H1 (cell line): ENCODE results near the gene TXLNG. TPM values are rescaled to one million over a fixed set of nuclear protein-coding genes. Genes with fewer than 3 reads are reported as not detected.

Source experiments
- CTCF ChIA-PET: fragments of 300-600 bp; sonication (Branson Sonifier 250); formaldehyde crosslinking; loops from one replicate; lab custom pipeline; 2021; ENCODE audit not compliant: partially characterized antibody; lab: Charles Lee
- POLR2A ChIA-PET: fragments of 300-600 bp; sonication (Branson Sonifier 250); formaldehyde crosslinking; loops from one replicate; lab custom pipeline; 2021; ENCODE audit warnings: inconsistent platforms; ENCODE audit not compliant: partially characterized antibody; lab: Charles Lee
- DNase-seq, 2 experiments: peaks; one replicate each; pipeline versions ENCODE4 v3.0.0 to v3.0.0-alpha.2; 2010 to 2022; ENCODE audit warnings: low spot score in 2 of 2, low read depth in 1 of 2, mixed read lengths in 1 of 2
- FAIRE-seq: peaks from 2 replicates; lab custom pipeline; 2011; peaks lifted over from hg19 to GRCh38; lab: Jason Lieb, UNC
- H2AFZ ChIP-seq: 2 replicates; pipeline ENCODE4 v1.8.1; 2012; ENCODE audit warnings: low read length, inconsistent platforms
- H2AK5ac ChIP-seq: 2 replicates; pipeline ENCODE4 v1.6.1; 2013; ENCODE audit warnings: low read depth, low read length
- H2BK120ac ChIP-seq: replicated peaks from 2 replicates; pipeline ENCODE3; 2013; ENCODE audit warnings: low read depth, low read length, inconsistent platforms
- H2BK12ac ChIP-seq: 2 replicates; pipeline ENCODE4 v1.6.1; 2013; ENCODE audit warnings: low read depth, low read length
- H2BK15ac ChIP-seq: 2 replicates; pipeline ENCODE4 v1.6.1; 2013; ENCODE audit warnings: low read length
- H2BK20ac ChIP-seq: 2 replicates; pipeline ENCODE4 v1.6.1; 2013; ENCODE audit warnings: low read length
- H2BK5ac ChIP-seq: 2 replicates; pipeline ENCODE4 v1.6.1; 2013; ENCODE audit warnings: low read depth, low read length
- H3K14ac ChIP-seq: 2 replicates; pipeline ENCODE4 v1.6.1; 2013; ENCODE audit warnings: inconsistent platforms; ENCODE audit not compliant: insufficient read length
- H3K18ac ChIP-seq: 2 replicates; pipeline ENCODE4 v1.6.1; 2013; ENCODE audit warnings: low read length; ENCODE audit errors: extremely low read depth
- H3K23ac ChIP-seq: 2 replicates; pipeline ENCODE4 v1.6.1; 2013; ENCODE audit warnings: inconsistent platforms; ENCODE audit not compliant: insufficient read length
- H3K23me2 ChIP-seq: 2 replicates; pipeline ENCODE4 v1.6.1; 2013; ENCODE audit warnings: low read depth, low read length
- H3K27ac ChIP-seq: 2 replicates; pipeline ENCODE4 v1.6.1; 2011; ENCODE audit warnings: low read depth, low read length, inconsistent platforms
- H3K27me3 ChIP-seq, 4 experiments: replicated peaks in 1 of 4; 1 replicate in 1 of 4; 2 replicates in 3 of 4; pipeline versions ENCODE4 v1.6.1 to v1.8.1; 2011 to 2013; ENCODE audit warnings: low read length in 3 of 4, mild to moderate bottlenecking in 3 of 4, inconsistent platforms in 2 of 4, mixed read lengths in 2 of 4, moderate library complexity in 1 of 4; ENCODE audit not compliant: control insufficient read depth in 3 of 4, insufficient read depth in 3 of 4; ENCODE audit errors: extremely low read depth in 1 of 4
- H3K36me3 ChIP-seq, 4 experiments: 2 replicates each; pipeline versions ENCODE4 v1.6.1 to v1.8.1; 2011 to 2013; ENCODE audit warnings: mild to moderate bottlenecking in 4 of 4, low read length in 3 of 4, moderate library complexity in 2 of 4, control low read depth in 1 of 4, inconsistent platforms in 1 of 4; ENCODE audit not compliant: insufficient read depth in 4 of 4, control insufficient read depth in 2 of 4
- H3K4ac ChIP-seq: replicated peaks from 2 replicates; pipeline ENCODE3; 2013; ENCODE audit warnings: low read length, low read depth, mixed read lengths, inconsistent platforms; ENCODE audit not compliant: insufficient read length
- H3K4me1 ChIP-seq, 4 experiments: replicated peaks in 1 of 4; 1 replicate in 1 of 4; 2 replicates in 3 of 4; pipeline versions ENCODE4 v1.6.1 to v1.8.1; 2011 to 2013; ENCODE audit warnings: low read length in 3 of 4, inconsistent platforms in 2 of 4, mixed read lengths in 1 of 4; ENCODE audit not compliant: insufficient read depth in 4 of 4, control insufficient read depth in 3 of 4
- H3K4me2 ChIP-seq, 2 experiments: 2 replicates each; pipeline versions ENCODE4 v1.6.1 to v1.8.1; 2011 to 2013; ENCODE audit warnings: low read depth in 2 of 2, low read length in 2 of 2, control low read depth in 1 of 2, inconsistent platforms in 1 of 2, mild to moderate bottlenecking in 1 of 2; ENCODE audit not compliant: insufficient read depth in 1 of 2
- H3K4me3 ChIP-seq, 4 experiments: fragments of 200-600, 300-600 bp in 1 of 4; sonication (generic), shearing (Covaris generic), sonication (Bioruptor Twin) in 1 of 4; 2 replicates each; pipeline versions ENCODE4 v1.5.1 to v1.8.1; 2011 to 2016; ENCODE audit warnings: low read length in 4 of 4, low read depth in 3 of 4, control low read depth in 2 of 4, inconsistent platforms in 2 of 4, mild to moderate bottlenecking in 2 of 4, mixed read lengths in 1 of 4, moderate library complexity in 1 of 4; ENCODE audit not compliant: insufficient read depth in 2 of 4; ENCODE audit errors: extremely low read depth in 1 of 4
- H3K56ac ChIP-seq: replicated peaks from 2 replicates; pipeline ENCODE3; 2013; ENCODE audit warnings: low read depth, mild to moderate bottlenecking, mixed read lengths, low read length, inconsistent platforms; ENCODE audit not compliant: insufficient read length
- H3K79me1 ChIP-seq: 2 replicates; pipeline ENCODE4 v1.6.1; 2013; ENCODE audit warnings: low read depth, low read length, control low read depth
- H3K79me2 ChIP-seq, 2 experiments: 2 replicates each; pipeline versions ENCODE4 v1.6.1 to v1.8.1; 2012 to 2013; ENCODE audit warnings: low read length in 2 of 2, mild to moderate bottlenecking in 2 of 2, inconsistent platforms in 1 of 2; ENCODE audit not compliant: insufficient read depth in 2 of 2, control insufficient read depth in 1 of 2
- H3K9ac ChIP-seq, 4 experiments: replicated peaks in 1 of 4; 1 replicate in 1 of 4; 2 replicates in 3 of 4; pipeline versions ENCODE4 v1.6.1 to v1.8.1; 2011 to 2013; ENCODE audit warnings: low read depth in 3 of 4, low read length in 3 of 4, control low read depth in 2 of 4, mild to moderate bottlenecking in 2 of 4, moderate library complexity in 2 of 4, inconsistent platforms in 1 of 4; ENCODE audit errors: extremely low read depth in 1 of 4
- H3K9me3 ChIP-seq, 2 experiments: 2 replicates each; pipeline versions ENCODE4 v1.6.1 to v1.8.1; 2012 to 2013; ENCODE audit warnings: mild to moderate bottlenecking in 2 of 2, moderate library complexity in 2 of 2, control low read depth in 1 of 2, inconsistent platforms in 1 of 2, low read depth in 1 of 2, low read length in 1 of 2, mixed read lengths in 1 of 2; ENCODE audit not compliant: insufficient read depth in 2 of 2
- H4K20me1 ChIP-seq, 2 experiments: replicated peaks in 1 of 2; 2 replicates each; pipeline versions ENCODE3 to v1.8.1; 2011 to 2013; ENCODE audit warnings: inconsistent platforms in 2 of 2, low read length in 2 of 2, mild to moderate bottlenecking in 1 of 2; ENCODE audit not compliant: insufficient read depth in 2 of 2, control insufficient read depth in 1 of 2
- H4K5ac ChIP-seq: 2 replicates; pipeline ENCODE4 v1.6.1; 2013; ENCODE audit warnings: low read length, low read depth, mixed read lengths, inconsistent platforms; ENCODE audit not compliant: insufficient read length
- H4K8ac ChIP-seq: 2 replicates; pipeline ENCODE4 v1.8.0; 2013; ENCODE audit warnings: mild to moderate bottlenecking, moderate library complexity, low read length, inconsistent platforms; ENCODE audit not compliant: insufficient read depth; ENCODE audit errors: extremely low read depth
- H4K91ac ChIP-seq: replicated peaks from 2 replicates; pipeline ENCODE3; 2013; ENCODE audit warnings: low read length, mixed read lengths, inconsistent platforms; ENCODE audit not compliant: insufficient read length
- WGBS, 2 experiments: shearing (Covaris generic) in 1 of 2; methylation state at CpG; one replicate each; pipeline versions ENCODE4 v1.1.6 to v1.1.7; 2013 to 2015; ENCODE audit warnings: low lambda C conversion rate in 2 of 2, mixed read lengths in 2 of 2, inconsistent platforms in 1 of 2, low coverage in 1 of 2, missing lambda C conversion rate in 1 of 2; ENCODE audit not compliant: insufficient replicate concordance in 2 of 2, insufficient coverage in 1 of 2, insufficient read length in 1 of 2; ENCODE audit errors: extremely low coverage in 1 of 2, missing lambda C conversion rate in 1 of 2; 5-methylcytosine and 5-hydroxymethylcytosine counted together
- polyA plus RNA-seq, 7 experiments: library from polyadenylated mRNA; depleted of rRNA in 3 of 7; stranded (reverse) in 5 of 7; unstranded in 2 of 7; fragments of >200 nt in 5 of 7; fragments of 200-250 nt in 2 of 7; gene quantifications; 1 replicate in 5 of 7; 2 replicates in 1 of 7; 4 replicates in 1 of 7; pipeline versions ENCODE4 v1.2.1 to v1.2.3, GENCODE V29; 2011 to 2013; ENCODE audit warnings: missing spikeins in 2 of 7, mixed read lengths in 2 of 7
- total RNA-seq: library from RNA; stranded (reverse); fragmentation: NEBNext Ultra II Directional; extraction: Animal tissue kit (Norgen Biotek cat#: 25700); gene quantifications from 2 replicates; pipeline ENCODE4 v1.2.1, GENCODE V29; 2021

The TXLNG gene
- total and polyA plus RNA-seq, 2 of the 8 experiments (the other 6 are each of a cell fraction or from before 2014, with no cell fraction given): 32.9 to 42.9 TPM

DNA sequence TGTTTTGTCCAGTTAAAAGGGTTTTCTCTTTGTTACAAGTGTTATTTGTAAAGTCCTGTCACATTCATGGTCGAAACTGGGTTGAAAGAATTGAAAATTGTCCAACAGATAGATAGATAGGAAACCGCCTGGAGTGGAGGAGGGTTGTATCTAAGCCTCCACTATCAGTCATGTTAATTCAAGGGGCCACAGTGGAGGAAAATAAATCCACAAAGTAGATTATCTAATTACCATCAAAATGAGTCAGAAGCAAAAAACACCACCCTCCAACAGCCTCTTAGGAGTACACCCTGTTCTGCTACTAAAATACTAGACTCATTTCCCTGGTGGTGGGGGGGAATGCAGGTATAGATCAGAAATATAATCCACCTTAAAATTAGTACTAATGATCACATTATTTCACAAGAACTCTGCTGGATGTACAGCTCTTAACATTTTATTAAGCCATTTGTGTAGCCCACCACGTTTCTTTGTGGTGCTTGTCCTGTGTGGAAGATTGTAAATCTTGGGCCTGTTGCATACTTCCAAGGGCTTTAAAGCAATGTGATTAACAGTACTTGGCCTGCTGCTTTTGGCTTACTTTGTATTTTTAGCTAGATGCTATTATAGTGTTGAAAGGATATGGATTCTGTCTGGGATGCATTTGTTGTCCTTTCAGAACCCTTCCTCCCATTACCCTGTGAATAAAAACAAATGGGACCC, 57.1 kb downstream of the TXLNG start:
- Histone ChIP-seq H2BK20ac (no peak overlapping the region), H3K79me2 (no peaks in the 10 kb centered on the region), H4K20me1 (peaks cover 0 to 1% of the 10 kb centered on the region in 2 experiments), H3K14ac (no peak overlapping the region), H2AK5ac (no peak overlapping the region), H3K56ac (no peak overlapping the region), H3K9me3 (no peaks in the 10 kb centered on the region), H4K5ac (no peak overlapping the region), H3K4me3 (no peak overlapping the region), H2AFZ (no peak overlapping the region), H3K79me1 (no peaks in the 10 kb centered on the region), H3K27me3 (no peaks in the 10 kb centered on the region), H3K18ac (no peak overlapping the region), H3K4me2 (no peak overlapping the region; a peak in 1 of 4 replicates), H3K36me3 (peaks cover 0 to 66% (median 22%) of the 10 kb centered on the region in 4 experiments; a peak in 7 of 8 replicates), H3K23me2 (no peaks in the 10 kb centered on the region), H2BK5ac (no peak overlapping the region), H3K9ac (no peak overlapping the region), H2BK15ac (no peak overlapping the region), H2BK120ac (no peak overlapping the region), H3K23ac (no peak overlapping the region), H3K27ac (no peak overlapping the region), H2BK12ac (no peak overlapping the region), H4K91ac (no peak overlapping the region), H4K8ac (no peak overlapping the region), H3K4ac (no peak overlapping the region), H3K4me1 (peaks cover 0 to 6% (median 5%) of the 10 kb centered on the region in 4 experiments; a peak in 3 of 7 replicates)
- ChIA-PET CTCF (interaction anchor here (0.8 kb wide), 1 partner anchor 17 kb away, joined by 3 read pairs; no protein-coding TSS in a partner anchor), POLR2A (no interaction called here)
- WGBS, 2 experiments: 74% methylated on average over 3 of the region's 3 CpGs; no CpG with 5 or more reads in 1 of the 2 experiments
- DNase-seq (no peak), FAIRE-seq (no peak)
